Hippocampal formation (tissue), 2 donors: ENCODE data around the gene GBP3.
"Not testable (repeated sequence)": the region's sequence is repeated elsewhere in the genome, so short reads cannot be mapped to it uniquely, and the experiment has no call there.

Experiments
- DNase-seq, 2 donors: peaks; one replicate each; lab custom pipeline; 2025; lab: John Stamatoyannopoulos, UW

The GBP3 gene

DNA sequence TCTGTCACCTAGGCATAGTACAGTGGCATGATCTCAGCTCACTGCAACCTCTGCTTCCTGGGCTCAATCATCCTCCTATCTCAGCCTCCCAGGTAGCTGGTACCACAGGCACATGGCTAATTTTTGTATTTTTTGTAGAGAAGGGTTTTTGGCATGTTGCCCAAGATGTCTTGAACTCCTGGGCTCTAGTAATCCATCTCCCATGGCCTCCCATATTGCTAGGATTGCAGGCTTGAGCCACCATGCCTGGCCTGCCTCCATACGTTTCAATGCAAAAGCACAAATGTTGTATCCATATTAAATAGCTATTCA is 17.6 kb upstream of the GBP3 start:
- DNase-seq = no peak

DNA sequence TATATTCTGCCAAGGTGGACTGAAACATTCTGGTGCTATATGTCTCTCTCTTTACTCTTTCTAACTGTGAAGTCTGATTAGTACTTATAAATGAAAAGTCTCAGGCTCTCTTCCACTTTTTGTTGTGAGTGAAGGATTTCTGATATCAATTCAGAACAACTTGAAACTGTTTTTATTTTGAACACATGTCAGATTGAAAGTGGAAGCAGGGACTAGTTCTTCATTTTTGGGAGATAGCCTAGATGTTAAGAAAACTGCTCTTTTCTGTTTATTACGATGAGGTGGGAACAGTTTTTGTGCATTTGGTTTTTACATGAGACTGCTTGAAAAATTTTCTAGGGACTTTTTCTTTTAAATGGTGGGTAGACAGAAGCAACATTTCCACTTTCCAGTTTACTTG is 14.5 kb upstream of the GBP3 start:
- DNase-seq = no peak

DNA sequence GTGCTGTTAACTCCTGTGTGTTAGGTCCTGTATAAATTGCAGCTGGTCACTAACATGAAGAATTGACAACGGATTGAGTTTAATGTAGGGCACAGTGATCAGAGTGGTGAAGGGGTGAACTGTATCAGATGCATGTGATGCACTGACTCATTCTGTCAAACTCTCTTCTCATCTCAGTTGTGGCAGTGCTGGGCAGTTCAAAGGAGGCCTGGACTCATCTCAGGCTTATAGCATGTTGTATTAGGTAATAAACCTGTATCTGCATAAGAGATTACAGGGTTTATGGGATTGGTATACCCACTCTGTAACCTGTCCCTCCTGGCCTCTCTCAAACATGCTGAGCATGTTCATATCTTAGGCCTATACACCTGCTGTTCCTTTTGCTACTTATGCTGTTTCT is 12.4 kb upstream of the GBP3 start:
- no peak for DNase-seq

DNA sequence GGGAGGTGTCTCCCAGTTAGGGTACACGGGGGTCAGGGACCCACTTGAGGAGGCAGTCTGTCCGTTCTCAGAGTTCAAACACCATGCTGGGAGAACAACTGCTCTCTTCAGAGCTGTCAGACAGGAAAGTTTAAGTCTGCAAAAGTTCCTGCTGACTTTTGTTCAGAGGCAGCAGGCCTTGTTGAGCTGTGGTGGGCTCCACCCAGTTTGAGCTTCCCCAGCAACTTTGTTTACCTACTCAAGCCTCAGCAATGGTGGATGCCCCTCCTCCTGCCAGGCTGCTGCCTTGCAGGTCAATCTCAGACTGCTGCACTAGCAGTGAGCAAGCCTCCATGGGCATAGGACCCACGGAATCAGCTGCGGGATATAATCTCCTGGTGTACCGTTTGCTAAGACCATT is 11.3 kb upstream of the GBP3 start:
- DNase-seq = not testable (repeated sequence)

DNA sequence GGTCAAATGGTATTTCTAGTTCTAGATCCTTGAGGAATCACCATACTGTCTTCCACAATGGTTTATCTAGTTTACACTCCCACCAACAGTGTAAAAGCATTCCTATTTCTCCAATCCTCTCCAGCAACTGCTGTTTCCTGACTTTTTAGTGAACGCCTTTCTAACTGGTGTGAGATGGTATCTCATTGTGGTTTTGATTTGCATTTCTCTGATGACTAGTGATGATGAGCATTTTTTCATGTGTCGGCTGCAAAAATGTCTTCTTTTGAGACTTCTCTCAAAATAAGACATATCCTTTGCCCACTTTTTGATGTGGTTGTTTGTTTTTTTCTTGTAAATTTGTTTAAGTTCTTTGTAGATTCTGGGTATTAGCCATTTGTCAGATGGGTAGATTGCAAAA is 6.4 kb upstream of the GBP3 start:
- DNase-seq = not testable (repeated sequence)

DNA sequence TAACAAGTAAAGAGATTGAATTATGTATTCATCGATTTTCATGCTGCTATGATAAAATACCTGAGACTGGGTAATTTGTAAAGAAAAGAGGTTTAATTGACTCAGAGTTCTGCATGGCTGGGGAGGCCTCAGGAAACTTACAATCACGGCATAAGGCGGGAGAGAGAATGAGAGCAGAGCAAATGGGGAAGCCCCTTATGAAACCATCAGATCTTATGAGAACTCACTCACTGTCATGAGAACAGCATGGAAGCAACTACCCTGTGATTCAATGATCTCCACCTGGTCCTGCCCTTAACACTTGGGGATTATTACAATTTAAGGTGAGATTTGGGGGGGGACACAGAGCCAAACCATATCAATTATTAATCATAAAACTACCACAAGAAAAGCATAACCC is 3.3 kb upstream of the GBP3 start:
- no peak for DNase-seq

DNA sequence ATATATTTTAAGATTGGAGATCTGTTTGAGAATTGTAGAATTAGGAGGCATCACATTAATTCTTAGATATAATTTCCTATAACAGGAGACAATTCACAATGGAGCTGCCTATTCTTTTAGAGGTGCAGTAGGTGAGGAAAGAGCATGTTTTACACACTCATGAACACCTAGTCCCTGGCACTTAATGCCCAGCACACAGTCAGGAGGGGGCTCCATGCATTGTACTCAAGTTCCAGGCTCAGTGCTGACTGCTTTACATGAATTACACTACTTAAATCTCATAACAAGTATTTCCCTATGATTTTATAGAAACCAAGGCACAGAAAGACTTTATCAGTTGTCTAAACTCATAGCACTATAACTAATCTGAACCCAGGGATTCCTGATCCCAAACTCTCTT is 360 bp upstream of the GBP3 start:
- no peak for DNase-seq

DNA sequence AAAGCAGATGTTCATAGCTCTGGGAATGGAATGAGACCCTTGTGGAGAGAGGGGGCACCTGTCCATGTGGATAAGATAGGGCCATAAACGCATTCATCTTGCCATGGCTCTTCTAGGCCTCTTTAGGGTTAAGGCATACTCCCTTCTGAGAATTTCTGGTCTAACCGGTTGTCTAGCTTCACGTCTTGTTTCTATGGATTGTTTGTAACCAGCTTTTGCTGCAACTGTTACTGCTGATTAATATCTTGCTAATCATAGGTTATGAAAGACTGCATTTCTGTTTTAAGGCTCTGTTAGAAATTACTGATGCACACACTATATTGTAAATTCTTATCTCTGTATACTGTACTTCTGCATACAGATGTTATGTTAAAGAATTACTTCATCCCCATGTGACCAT is 4.3 kb downstream of the GBP3 start:
- not testable (repeated sequence) for DNase-seq

DNA sequence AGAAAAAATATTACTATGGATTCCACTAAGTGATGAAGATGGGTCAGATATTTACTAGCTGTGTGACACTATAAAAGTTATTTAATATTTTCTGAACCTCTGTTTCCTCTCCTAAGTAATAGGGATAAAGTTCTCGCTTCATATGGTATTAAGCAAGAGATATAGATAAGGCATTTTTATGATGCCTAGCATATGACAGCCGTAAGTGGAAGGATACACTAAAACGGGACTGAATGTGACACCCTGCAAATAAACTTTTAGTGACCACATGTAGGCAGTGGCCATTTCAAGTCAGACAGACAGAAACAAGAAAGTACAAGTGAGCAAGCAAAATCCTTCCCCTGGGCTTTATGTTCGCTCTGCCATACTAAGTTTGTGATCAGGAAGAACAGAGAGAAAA is 14.2 kb downstream of the GBP3 start:
- DNase-seq = no peak

DNA sequence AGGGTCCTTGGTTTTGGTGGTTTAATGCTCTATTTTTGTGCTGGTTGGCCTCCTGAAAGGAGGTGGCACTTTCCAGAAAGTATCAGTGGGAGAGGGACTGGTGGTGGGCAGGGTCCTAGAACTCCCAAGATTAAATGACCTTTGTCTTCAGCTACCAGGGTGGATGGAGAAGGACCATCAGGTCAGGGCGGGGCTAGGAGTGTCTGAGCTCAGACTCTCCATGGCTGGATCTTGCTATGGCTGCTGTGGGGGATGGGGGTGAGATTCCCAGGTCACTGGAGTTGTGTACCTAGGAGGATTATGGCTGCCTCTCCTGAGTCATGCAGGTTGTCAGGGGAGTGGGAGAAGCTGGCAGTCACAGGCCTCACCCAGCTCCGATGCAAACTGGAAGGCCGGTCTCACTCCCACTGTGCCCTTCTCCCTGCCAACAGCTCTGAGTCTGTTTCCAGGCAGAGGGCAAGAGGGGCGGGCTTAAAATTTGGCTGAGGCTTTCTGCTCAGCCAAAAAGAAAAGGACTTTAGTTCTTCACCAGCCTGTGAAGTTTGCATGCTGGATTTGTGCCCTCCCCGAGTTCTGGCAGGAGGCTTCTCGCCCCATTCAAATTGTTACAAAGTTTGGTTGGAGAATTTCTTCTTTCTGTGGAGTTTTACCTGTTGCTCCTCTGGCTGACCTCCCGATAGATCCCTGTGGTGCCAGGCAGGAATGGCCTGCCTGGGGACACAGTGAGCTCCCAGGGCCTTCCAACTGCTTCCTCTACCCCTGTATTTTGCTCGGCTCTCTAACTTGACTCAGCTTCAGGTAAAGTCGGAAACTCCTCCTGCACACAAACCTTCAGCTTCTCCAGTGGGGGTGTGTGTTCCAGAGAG is 17.1 kb downstream of the GBP3 start:
- peak; percentile 12 to 55 for DNase-seq

DNA sequence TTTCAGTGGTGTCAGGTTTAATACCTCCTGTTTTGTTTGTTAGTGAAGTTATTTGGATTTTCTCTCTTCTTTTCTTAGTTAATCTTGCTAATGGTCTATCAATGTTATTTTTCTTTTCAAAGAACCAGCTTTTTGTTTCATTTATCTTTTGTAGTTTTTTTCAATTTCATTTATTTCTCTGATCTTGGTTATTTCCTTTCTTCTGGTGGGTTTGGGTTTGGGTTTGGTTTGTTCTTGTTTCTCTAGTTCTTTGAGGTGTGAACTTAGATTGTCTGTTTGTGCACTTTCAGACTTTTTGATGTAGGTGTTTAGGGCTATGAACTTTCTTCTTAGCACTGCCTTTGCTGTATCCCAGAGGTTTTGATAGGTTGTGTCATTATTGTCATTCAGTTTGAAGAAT is 20.5 kb downstream of the GBP3 start:
- not testable (repeated sequence) for DNase-seq

DNA sequence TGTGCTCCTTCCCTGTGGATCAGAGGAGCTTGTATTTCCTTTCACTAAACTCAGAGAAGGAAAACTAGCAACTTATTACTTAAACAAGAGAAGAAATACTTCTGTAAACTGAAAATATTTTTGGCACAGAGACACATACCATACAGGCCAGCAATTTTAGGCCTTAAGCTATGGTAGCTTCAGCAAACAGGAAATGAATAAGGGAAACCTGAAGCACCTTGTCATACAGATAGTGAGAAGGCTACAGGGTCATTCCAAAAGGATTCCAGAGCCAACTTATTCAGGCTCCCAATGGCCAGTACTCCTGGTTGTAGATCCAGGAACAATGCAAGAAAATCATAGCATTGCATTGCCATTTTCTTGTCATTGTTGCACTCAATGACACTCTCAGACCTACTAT is 21.2 kb downstream of the GBP3 start:
- DNase-seq = no peak

DNA sequence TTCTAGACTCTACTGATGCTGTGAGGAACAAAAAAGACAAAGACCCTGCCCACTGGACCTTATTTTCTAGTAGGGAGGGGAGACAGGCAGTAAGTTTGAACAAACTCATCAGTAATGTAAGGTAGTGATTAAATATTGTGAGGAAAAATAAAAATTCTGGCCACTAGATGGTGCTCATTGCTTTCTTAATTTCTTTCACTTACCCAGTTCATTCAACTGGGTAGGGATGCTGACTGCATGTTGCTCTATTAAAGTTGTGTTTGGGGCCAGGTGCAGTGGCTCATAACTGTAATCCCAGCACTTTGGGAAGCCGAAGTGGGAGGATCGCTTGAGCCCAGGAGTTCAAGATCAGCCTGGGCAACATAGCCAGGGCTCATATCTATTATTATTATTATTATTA is 23.9 kb downstream of the GBP3 start:
- DNase-seq = peak in 1 of 2 donors; percentile 70

DNA sequence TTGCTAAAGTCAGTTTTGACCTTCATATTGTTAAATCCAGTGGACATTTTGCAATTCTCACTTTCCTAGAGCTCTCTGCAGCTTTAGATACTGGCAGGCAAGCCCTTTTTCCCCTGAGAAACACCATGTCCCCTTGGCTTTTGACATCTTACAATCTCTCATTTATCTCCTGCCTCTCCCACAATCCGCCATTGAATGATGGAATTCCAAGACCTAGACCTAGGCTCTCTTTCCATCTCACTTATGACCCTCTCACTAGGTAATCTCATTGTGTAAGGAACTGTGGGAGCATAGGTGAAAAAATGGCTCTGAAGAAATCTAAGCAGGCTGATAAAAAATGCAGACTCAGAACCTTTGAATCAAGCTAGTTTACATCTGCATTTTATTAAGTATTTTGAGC is 32.2 kb downstream of the GBP3 start:
- no peak for DNase-seq

DNA sequence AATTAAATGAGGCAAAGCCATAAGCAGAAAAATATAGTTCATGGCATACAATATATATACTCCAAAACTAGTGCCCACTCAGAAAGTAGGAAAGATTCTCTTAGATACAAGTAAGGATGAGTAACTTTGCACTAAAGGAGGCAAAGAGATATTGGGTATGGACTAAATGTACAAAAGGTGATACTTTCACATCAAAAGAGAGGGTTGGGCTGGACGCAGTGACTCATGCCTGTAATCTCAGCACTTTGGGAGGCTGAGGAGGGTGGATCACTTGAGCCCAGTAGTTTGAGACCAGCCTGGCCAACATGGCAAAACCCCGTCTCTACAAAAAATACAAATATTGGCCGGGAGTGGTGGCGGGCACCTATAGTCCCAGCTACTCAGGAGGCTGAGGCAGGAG is 37.0 kb downstream of the GBP3 start:
- no peak for DNase-seq

DNA sequence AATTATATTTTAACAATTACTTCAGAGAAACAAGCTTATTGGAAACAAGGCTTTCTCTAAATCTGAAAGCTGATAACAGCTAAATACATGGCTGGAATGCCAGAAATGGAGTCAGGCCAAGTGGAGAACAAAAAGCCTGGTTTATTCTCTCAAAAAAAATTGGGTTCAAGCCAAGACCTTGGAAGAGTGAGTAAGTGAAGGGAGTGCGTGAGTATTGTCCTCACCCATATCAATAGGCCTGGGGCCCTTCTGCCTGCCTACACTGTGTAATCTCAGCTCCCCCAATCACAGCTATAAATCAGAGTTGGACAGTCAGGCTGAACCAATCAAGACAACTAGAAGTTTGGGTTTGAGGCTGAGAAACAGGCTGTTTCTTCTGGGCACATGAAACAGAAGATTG is 37.6 kb downstream of the GBP3 start:
- peak; percentile 20 to 72 for DNase-seq

DNA sequence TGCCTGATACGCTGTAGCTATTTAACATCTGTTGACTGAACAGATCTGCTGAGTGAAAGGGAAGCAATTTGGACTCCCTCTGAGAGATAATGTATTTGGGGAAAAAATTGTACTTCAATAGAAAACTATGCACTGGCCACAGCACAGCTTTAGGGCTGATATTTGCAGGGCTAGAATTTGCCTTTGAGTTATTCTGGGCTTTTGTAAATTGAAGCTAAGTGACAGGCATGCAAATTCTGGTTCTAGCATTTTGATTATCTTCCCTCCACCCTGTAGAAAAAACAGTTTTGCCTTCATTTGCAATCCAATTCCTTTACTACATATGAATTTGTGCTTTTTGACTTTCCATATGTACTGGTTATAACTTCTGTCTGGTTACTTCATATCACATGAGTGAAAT is 38.1 kb downstream of the GBP3 start:
- no peak for DNase-seq

DNA sequence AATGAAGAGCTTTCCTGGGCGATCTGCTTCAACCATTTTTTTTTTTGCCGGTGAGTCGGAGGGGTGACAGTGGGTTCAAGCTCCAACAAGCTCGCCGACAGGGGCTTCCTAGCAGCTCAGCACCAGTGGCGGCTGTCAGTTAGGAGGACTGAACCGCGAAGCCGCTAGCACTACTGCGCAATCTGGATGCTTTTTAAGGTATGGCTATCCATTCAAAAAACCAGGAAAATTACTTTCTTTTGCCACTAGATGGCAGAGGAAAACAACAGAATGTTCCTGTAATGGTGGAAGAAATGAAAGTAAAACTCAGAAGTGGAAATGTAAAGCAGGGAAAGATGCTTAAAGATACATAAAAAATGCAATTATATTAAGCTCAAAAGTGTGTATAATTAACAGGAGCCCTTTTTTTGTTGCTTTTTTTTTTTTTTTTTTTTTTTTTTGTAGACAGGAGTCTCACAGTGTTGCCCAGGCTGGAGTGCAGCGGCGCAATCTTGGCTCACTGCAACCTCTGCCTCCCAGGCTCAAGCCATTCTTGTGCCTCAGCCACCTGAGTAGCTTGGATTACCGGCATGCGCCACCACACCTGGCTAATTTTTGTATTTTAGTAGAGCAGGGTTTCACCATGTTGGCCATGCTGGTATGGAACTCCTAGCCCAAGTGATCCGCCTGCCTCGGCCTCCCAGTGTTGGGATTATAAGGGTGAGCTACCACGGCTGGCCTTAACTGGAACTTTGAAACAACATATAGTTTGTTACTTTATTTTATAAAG is 38.7 kb downstream of the GBP3 start:
- DNase-seq = peak; percentile 7 to 47

DNA sequence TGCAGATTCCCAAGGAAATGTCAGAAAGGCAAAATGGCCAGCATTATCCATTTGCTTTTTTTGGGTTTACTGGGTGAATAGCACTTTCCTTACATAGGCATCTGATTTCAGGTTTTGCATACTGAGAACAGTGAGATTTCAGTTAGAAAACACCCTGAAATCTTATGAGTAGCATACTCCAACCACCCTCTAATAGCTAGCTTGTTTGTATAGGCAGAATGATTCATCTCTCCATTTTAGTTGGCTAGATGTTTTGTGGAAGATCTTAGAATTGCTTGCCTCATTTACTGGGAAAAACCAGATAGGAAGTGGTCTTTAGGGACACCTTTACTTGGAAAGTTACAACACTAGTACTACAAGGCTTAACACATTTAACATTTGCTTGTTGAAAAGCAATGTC is 40.6 kb downstream of the GBP3 start:
- no peak for DNase-seq

DNA sequence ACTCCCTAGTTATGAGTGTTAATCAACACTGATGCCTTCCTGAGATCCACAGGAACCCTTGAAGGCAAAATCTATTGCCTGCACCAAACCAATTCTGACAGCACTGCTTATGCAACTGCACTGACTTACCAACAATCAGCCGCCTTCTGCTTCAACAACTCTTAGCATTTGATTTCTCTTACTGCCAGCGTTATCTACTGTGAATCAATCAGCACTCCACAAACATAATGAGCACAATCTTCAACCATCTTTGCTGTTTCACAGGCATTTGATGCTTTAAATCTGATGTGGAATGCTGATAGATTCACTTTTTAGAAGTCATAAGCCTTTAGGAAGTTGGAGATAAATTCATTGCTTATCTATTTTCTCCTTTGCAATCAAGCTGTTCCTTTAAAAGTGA is 41.2 kb downstream of the GBP3 start:
- DNase-seq = not testable (repeated sequence)

DNA sequence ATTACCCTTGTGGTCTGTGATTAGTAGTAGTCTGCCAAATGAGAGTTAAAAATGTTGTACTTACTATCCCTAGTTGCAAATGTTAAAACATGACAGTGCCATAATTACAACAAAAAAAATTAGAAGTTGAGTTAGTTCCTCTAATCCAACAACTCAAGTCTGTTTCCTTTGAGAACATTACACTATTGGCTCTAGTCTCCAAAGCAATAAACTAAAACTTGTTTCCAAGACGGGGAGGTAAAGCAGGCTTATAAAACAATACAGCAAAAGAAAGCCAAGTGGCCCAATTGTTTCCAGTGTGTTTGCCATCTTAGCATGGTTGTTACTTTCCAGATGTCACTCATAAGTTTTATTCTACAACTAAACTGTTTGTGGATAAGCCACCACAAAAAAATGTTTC is 41.8 kb downstream of the GBP3 start:
- no peak for DNase-seq

DNA sequence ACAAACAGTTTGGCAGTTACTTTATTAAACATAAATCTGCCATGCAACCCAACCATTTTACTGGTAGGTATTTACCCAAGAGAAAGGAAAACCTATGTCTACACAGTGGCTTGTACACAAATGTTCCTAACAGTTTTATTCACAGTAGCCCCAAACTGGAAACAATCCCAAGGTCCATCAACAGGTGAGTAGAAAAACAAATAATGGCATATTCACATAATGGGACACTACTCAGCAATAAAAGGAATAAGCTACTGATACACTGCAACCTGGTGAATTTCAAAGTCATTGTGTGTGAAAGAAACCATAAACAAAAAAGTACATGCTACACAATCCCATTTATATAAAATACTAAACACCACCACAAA is 42.9 kb downstream of the GBP3 start:
- no peak for DNase-seq

DNA sequence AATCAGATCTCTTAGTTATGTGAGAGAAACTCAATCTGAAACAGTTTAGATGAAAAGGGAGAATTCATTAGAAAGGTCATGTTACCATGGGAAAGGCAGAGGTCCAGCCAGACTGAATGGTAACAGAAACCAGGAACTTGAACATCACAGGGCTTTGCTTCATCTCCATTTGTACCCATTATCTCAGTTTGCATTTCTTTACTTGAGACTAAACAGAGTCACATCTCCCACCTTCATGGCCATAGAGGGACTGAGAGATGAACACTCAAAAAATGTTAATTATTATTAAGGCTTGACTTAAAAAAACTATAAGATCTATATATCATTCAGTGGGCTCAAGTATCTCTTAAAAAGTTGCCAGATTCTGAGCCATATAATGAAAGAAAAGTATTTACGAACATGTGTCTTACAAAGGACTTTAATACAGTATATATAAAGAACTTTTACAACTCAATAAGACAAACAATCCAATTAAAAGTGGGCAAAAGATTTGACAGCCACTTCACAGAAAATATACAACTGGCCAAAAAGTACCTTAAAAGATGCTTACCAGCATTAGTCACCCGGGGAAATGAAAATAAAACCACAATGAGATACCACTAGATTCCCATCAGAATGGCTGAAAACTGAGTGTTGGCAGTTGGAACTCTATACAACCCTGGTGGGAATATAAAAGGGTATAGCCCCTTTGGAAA is 43.5 kb downstream of the GBP3 start:
- no peak for DNase-seq
